ENCODE data around the gene SPDEF.

The SPDEF gene

DNA sequence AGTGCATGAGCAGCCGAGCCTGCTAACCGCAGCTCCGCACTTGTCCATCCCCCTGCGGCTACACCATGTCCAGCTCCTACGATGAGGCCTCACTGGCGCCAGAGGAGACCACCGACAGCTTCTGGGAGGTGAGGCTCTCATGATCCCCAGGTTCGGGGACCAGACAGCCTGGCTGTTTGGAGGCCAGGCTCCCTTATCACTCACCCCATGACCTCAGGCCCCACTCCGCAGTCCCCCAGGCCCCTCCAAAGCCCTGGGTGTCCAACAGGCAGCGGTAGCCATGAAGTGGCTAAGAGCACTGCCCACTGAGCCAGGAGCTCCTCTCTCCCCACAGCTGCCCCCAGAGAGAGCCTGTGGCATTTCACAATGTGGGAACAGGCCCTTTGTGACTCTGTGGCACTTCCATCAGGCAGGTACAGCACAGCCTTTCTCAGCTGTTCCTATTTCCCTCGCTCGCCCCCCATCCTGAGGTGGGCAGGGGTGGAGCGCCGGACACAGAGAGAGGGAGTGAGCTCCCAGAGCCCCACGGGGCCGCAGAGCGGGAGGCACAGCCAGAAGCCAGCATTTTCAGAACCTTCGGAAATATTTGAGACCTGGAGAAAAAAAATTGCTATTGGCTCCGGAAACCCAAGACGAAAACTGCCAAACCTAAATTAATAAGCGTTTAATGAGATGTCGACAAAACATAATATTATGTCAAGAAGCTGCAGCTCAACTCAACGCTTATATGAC is 29.7 kb downstream of the SPDEF start:
- DNase-seq, result no peak

DNA sequence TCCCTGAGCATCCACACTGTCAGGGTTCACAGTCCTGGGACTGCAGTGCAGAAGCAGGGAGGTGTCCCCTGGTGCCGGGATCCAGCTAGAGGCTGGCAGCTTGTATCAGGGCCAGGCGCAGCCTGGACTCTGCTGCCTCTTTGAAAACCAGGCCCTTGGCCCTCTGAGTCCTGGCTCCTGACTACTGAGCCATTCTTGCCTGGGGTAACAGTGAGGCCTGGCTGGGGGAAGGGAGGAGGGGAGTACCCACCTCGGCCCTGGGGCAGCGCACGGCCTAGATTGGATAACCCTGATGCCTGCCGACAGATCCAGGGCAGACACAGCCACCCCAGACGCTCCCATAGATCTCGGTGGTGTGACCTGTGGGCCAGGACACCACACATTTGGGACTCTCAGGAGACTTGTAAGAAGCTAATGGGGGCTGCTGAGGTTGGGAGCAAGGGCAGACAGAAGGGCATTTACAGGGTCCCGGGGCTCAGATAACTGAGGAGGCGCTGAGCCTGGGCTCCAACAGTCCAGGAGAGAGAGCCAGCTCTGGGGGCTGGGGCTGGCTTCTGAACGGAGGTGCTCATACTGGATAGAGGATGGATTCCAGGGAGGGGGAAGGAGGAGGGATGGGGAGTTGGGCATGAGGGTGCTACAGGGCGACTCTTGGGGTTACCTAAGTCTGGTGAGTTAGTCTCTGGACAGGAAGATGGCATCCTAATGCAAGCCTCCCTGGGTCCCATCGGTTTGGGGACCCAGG is 30.5 kb downstream of the SPDEF start:
- DNase-seq, result no peak

DNA sequence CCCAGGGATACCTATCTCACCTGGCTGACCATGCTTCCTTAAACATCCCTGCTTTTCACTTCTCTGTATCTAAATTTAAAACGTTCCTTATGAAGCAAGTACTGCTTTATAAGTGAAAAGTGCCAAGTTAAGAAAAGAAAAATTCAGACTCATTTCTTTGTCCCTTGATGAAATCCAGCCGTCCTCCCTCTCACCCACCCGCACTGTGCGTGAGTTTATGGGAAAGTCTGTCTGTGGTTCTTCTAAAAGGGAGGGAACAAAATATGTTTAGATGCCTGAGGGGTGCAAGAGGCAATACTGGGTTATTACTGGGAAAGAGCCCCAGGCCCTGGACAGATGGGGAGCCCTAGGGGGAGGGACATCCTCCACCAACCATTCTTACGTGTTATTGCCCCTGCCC is 31.2 kb downstream of the SPDEF start:
- DNase-seq, result no peak

DNA sequence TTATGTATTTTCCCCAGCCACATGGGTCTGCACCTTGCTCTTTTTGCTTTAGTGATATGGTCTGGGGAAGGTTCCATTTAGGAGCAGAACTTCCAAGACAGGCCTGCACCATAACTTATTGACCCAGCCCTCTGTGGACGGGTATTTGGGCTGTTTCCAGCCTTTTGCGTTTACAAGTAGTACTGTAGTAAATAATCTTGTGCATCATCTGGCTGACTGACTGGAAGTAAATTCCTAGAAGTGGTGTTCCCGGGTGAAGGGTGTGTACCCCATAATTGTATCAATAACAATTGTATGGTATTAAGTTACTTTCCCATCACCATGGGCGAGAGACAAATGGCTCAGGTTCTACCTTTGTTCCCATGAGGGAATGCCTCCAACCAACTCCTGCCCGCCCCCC is 31.6 kb downstream of the SPDEF start:
- no peak for DNase-seq

DNA sequence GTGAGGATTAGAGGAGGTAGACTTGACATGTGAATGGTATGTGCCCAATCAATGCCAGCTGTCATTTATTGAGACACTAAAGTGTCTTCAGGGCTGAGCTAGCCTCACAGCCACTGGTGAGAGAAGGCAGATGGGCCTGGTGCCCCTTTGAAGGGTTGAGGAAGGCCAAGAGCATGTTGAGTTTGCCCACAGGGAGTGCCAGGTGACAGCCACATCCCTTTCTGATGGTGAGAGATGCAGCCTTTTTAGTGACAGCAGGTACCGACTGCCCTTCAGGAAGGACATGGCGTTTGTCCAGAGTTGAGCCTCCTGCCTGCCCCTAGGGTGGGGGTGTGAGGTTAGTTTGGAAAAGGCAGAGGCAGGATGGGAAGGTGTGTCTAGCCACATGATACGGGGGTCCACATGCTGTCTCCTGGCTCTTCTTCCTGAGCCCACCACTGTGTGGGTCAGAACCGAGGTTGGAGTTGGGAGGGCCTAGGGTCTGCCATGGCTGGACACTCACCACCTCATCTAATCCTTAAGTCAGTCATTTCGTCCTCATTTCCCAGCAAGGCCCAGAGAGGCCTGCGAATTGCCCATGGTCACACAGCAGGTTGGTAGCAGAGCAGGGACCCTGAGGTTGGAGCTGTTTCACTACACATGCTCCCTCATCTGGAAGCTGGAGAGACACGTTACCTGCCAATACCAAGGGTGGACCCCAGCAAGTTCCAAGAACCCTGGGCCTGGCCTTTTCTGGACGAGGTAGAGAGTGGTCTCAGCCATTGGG is 32.5 kb downstream of the SPDEF start:
- DNase-seq, result no peak

DNA sequence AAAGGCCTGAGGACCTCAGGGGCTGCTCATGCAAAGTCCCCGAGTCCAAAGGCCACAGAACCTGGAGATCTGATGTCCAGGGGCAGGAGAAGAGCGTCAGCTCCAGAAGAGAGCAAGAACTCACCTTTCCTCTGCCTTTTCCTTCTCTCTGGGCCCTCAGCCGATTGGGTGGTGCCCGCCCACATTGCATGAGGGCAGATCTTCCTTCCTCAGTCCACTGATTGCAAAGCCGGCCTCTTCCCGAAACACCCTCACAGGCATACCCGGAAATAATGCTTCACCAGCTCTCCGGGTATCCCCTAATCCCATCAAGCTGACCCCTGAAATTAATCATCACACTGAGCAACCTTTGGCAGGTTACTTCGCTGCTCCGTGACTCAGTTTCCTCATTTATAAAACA is 33.4 kb downstream of the SPDEF start:
- no peak for DNase-seq

DNA sequence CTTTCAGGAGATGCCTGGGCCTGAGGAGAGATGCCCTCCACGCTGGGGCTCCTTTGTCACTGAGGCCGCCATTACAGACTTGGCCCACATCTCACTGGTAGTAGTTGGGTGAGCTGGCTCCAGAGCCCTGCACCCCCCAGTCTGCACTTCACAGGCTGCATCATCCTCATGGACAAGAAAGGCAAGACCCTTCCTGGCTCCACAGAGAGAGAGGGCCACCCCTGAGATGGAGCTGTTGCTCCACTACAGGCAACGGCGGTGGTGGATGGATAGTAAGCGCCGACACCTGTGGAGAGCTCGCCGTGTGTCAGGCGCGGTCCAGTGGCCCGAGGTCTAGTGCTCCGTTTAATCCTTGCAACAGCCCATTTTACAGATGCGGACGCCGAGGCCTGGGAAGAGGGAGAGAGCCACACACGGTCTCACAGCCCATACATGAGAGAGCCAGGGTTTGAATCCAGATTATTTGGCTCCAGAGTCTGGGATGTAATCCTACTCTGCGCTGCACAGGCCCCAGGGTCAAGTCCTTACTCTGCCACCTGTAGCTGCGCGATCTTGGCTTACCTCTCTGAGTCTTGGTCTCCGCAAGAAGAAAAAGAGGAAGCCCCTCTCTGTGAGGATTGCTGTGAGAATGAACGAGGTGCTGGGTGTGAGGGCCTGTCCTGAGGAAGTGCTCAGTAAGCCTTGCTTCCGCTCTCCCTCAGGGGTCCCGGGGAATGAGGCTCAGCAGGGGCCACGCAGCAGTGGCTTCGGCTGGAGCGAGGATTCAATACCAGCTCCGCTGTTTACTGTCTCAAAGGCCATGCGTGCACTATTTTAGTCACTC is 34.5 kb downstream of the SPDEF start:
- no peak for DNase-seq

DNA sequence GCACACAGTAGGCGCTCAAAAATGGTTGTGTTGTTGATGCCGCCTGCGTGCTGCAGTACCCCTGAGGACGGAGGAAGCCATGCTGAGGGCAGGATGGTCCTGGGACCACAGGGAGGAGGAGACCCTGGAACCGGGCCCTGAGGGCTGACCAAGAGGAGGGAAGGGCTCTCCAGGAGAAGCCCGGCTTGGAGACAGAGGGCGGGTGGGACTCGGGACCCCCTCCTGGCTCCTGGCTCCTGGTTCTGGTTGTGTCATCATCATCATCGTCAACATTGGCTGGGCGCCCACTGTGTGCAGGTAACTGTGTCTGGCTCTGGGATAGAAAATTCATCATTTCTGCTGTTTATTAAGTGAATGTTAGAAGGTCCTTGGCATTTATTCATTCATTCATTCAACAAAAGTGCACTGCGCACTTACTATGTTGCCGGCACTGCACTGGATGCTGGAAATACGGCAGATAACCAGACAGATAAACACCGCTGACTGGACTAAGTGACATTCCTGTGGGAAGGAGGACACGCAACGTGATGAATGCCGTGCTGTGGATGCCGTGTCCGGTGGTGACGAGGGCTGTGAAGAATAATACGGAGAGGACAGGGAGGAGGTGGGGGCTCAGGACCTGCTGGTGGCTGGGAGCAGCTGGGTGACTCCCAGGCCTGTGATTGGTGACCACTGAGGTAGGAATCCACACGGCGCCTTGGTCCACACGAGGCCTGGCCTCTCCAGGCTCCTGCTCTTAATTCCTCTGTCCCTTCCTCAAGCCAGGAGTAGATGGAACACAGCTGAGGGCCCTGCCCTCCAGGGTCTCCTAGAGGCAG is 35.3 kb downstream of the SPDEF start:
- no peak for DNase-seq

DNA sequence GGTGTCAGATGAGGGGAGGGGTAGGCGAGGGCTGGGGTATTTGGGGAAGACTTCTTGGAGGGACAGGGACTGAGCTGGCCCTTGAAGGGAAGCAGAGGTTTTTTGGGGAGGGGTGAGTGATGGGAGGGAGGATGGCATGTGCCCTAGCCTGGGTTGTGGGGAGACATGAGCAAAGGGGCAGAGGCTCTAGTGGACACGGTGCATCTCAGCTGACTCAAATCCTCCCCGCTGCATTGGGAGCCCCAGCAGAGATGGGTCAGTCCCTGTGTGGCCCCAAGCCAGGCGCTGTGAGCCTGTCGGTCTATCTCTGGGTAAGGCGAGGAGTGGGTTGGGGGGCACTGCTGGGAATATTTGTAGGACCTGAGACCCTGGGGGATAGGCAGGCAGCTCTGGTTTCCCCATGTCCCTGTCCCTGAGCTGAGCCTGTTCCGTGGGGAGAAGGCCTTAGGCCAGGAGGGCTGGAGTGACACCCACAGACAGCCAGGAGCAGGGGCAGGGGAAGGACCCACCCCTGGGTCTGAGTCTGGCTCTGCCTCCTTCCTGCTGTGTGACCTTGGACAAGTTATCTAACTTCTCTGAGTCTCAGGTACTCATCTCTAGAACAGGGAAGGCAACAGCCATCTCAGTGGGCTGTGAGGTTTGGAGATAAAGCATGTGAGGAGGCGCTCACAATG is 36.0 kb downstream of the SPDEF start:
- DNase-seq, result no peak

DNA sequence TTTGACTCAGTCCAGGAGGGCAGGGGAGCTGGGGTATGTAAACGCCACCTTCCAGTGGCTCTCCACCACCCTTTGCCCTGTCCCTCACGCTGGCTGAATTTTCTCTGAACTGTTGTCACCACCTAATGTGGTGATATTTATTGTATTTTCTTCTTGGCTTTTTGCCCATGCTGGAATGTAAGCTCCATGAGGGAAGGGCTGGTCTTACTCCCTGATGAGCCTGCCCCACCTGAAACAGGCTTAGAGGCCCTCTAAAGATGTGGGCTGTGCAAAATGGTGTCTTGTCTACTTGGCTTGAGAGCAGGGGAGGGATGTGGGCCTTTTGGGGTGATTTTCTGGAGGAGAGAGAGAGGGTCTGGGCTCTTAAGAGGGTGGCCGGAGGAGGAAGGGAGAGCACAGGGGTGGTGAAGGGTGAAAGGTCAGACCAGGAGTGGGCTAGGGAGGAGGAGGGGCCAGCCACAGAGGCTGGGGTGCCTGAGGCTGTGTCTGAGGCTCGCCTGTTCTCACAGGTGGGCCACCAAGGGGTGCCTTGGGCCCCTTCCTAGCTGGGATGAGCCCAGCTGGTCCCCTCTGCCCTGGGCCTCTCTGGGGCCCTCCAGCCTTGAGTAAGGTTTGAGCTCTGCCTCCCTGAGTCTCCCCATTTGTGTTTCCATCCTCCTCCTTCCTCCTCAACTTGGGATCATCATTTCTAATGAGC is 37.3 kb downstream of the SPDEF start:
- no peak for DNase-seq

DNA sequence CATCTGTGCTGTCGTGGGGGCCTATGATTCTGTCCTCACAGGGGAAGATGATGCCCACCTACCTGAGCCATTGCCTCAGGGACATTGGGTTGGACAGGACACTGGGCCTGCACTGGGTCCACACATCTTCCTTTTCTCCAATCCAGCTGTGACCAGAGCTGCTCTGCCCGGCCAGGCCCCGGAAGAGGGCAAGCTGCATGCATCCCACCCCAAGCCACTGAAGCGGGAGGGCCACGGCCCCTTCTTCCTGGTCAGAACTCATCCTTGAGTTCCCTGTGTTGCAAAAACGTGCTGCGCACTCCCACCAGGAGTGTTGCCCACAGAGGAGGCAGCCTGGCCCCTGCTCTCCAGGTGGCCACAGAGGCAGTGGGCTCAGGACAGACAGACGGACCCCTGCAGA is 38.2 kb downstream of the SPDEF start:
- no peak for DNase-seq

DNA sequence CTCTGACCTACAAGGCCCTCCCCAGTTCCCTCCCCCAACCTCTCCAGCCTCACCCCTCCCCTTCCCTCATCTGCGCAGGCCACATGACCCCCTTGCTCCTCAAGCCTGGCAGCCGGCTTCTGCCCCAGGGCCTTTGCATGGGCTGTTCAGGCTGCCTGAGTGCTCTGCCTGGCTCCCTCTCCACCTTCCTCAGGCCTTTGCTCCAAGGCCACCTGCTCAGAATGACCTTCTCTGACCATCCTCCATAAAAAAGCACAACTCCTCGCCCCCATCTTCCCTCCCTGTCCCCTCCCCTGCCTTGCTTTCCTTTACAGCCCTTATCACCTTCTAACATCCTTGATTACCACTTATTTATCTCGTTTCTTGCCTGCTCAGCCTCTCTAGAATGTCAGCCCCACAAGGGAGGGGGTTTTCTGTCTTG is 38.7 kb downstream of the SPDEF start:
- DNase-seq, result no peak

DNA sequence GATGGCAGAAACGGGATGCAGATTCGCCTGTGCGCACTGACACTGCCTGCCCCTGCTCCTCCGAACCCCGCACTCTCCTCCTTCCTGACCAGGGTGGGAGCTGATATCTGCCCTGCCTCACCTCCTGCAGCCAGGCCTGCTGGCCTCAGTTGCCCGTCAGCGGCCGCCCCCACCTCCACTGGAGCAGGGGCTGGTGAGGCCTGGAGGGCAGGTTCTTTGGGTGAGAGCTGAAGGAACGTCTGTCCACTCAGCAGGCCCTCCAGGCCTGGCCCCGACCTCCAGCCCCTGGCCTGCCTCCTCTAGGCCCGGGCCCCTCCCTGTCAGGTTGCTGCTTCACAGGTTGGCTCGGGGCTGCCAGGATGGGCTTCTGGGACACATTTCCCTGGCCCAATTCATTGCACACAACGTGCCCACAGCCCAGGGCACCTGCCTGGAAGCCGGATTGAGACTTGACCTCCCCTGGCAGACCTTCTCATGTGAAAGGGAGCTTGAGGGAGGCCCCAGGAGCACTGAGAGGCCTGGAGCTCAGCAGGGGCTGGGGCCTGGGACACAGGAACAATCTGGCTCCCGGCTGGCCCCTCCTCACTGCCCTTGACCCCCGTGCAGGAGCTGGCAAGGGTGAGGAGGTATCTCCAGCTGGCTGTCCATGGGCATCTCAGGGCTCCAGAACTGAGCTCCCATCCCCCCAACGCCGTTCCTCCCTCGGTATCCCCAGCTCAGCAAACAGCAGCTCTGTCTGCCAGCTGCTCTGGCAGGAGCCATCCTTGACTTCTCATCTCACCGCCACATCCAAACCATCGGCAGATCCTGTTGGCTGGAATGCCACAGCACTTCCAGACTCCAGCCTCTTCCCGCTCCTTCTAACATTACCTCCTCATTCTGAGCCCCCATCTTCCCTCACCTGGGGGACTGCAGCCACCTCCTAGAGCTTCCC is 39.5 kb downstream of the SPDEF start:
- DNase-seq, result no peak

DNA sequence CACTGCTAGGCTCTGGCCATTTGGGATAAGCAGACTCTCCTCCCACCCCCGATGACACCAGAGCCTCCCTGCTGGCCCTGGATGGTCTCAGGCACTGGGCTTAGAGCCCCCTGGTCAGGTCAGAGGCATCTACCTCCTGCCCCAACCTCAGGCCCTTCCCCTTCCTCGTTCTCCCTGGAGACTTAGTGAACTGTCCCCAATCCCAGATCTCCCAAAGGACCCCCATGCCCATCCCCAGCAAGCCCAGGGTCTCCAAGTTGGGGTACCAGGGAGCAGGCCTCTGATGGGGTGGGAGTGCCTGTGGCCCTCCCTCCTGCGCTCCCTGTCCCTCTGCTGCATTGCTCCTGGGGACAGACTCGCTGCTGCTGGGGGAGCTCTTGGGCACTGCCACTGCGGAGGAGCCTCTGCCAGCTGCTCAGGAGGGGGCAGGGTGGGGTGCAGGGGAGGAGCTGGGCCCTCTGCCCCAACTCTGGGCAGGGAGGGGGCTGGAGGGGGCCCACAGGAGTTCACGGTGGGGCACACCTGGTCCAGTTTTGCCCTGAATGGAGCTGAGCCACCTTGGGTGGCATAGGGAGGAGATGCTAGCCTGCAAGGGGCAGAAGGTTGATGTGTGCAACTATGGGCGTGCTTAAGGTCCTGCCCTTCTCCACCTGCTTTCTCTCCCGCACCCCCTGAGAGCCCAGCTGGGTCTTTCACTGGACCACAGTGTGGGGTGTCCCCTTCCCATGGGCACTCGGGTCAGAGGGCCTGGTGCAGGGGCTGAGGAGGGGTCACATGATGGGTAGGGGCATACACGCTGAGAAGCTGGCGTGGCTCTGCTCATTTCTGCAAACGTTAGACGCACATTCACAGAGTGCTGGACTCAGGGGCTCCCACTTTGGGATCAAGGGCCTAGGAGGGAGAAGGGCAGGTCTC is 40.4 kb downstream of the SPDEF start:
- no peak for DNase-seq

DNA sequence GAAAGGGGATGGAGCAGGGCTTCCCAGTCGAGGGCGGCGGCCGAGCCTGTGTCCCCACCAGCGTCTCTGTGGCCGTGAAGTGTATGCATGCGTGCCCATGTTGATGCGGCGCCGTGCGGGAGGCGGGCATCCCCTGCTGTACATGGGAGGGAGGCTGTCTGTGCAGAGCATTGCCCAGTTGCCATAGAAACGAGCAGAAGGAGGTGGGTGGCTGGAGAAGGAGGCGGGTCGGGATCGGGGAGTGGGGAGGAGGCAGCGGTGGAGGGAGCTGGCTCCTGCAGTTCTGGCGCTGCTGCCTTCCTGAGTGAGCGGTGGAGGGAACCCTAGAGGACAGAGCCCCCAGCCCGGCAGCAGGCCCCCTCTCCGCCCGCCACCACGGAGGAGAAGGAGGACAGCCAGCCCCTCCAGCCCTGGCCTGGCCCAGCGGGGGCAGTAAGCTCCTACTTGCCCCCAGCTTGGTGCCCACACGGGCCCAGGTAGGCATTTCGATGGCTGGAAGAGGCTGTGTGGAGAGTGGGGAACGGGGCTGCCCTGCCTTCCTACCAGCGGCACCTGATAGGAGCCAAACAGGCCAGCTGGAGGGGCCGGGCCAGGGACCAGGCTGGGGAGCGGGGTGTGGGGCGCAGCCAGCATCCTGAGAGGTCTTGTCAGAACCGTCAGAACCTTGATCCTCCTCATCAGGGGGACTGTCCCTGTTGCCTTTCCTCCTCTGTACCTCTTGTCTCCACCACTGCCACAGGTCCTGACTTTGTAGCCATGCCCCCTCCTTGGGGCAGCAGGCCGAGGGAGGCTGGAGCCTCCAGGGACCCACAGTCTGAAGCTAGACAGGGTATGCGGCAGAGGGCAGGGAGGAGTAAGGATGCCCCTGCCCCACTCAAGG is 41.3 kb downstream of the SPDEF start:
- no peak for DNase-seq

DNA sequence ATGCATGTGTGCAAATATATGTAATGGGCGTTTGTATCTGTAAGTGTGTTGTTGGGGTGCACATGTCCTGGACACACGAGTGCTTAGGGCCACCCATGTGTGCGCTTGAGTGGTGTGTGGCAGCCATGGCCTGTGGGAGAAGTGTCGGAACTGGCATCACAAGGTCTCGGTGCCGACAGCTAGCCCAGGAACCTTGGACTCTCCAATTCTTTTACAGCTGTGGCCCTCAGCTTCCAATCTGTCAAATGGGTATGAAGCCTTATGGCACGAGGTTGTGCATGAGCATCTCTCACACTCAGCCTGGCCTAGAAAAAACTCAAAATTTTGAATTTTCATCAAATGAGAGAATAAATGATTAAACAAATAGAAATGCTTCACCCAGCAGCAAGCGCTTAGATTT is 42.0 kb downstream of the SPDEF start:
- DNase-seq, result no peak

DNA sequence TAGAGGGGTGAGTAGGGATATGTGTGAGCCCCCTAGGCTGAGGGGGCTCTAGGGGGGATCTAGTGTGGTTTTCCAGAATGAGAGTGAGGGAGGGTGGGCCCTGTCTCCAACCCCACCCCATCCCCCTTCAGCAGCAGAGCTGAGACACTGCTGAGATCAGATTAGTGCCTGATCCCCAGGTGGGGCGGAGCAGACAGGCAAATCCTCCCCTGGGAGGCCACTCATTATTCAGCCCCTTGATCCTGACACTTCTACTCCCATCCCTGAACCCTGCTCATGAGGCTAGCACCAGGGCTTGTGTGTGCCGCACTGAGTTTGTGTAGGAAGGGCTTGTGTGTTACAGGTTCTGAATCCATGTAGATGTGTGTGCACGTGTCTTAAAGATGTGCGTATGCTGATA is 42.5 kb downstream of the SPDEF start:
- no peak for DNase-seq
